Stimulated activated CD4-positive, alpha-beta T cell treated with anti-CD3 and anti-CD28 coated beads, Interleukin-12 subunit alpha, Interleukin-12 subunit beta, amount 100 ng/mL, for 48 hours (primary cell): ENCODE results near the gene SLC5A6.

Experiments
- DNase-seq, 3 donors: peaks; one replicate each; pipeline ENCODE4 v3.0.0-alpha.2; 2020; ENCODE audit warnings: low read depth in 2 of 3, low spot score in 1 of 3

SLC5A6 gene

DNA sequence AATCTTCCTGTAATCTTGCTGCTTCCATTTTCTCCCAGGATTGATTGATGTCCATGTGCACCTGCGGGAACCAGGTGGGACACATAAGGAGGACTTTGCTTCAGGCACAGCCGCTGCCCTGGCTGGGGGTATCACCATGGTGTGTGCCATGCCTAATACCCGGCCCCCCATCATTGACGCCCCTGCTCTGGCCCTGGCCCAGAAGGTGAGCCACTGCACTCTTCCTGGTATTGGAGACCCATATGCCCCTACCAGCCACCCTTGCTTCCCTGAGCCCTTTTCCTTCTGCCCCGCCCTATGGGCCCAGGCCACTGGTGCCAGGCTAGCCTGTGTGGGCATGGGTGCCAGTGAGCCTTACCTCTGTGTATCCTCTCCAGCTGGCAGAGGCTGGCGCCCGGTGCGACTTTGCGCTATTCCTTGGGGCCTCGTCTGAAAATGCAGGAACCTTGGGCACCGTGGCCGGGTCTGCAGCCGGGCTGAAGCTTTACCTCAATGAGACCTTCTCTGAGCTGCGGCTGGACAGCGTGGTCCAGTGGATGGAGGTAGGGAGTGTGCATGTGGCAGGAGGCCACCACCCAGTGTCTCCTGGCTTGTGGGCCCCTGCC lies 25.4 kb upstream of the SLC5A6 start:
- DNase-seq: no peak

DNA sequence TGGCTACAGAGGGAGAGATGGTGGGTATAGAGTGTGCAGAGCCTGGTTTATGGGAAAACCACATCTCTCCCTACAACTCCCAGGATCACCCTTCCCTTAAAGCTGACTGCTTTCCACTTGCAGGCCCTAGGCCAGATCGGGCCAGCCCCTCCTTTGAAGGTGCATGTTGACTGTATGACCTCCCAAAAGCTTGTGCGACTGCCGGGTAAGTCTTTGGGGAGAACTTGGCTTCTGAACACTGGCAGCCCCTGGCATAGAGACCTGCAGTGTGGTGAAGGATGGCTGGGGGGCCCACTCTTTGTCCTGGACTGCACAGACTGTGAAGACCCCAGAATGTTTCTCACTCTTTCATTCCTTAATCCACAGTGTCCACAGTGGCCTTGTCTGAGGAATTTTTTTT lies 24.6 kb upstream of the SLC5A6 start:
- DNase-seq: no peak

DNA sequence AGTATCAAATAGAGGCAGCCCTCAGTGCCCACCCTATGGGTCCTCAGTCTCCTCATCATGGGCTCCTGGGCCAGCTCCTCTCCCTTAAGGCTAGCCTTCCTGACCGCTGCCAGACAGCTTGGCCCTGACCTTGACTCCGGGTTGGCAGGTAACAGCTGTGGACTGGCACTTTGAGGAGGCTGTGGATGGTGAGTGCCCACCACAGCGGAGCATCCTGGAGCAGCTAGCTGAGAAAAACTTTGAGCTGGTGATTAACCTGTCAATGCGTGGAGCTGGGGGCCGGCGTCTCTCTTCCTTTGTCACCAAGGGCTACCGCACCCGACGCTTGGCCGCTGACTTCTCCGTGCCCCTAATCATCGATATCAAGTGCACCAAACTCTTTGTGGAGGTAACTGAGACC lies 24.1 kb upstream of the SLC5A6 start:
- DNase-seq: no peak

DNA sequence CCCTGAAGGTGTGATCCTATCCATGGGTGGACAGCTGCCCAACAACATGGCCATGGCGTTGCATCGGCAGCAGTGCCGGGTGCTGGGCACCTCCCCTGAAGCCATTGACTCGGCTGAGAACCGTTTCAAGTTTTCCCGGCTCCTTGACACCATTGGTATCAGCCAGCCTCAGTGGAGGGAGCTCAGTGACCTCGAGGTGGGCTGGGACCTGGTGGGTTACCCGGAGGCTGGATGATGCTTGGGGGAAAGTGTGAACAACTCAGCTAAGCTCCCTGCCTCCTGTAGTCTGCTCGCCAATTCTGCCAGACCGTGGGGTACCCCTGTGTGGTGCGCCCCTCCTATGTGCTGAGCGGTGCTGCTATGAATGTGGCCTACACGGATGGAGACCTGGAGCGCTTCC lies 21.3 kb upstream of the SLC5A6 start:
- no peak for DNase-seq

DNA sequence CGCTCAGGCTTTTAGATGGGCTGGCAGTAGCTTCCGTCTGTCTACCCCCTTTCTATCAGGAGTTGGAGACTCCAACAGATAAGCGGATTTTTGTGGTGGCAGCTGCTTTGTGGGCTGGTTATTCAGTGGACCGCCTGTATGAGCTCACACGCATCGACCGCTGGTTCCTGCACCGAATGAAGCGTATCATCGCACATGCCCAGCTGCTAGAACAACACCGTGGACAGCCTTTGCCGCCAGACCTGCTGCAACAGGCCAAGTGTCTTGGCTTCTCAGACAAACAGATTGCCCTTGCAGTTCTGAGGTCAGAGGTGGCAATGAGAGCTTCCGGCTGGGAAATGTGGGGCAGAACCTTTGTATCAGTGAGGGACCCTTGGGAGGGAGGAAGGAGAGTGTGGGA lies 19.9 kb upstream of the SLC5A6 start:
- no peak for DNase-seq

DNA sequence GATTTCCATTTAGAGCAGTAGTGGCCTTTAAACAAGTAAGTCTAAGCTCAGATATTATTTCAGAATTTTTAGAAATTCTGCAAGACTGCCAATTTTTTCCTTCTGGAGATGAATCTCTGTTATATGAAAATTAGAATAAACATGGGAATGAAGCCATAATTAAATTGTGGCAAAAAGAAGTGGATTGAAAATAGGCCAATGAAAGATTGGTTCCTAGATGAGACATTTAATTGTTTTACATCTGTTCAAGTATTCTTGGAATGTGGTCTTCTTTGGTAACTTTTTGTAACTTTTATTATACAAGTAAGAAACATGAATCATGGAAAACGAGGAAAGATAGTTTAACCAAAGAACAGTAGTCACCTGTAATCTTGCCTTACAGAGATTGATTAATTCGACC lies 15.4 kb upstream of the SLC5A6 start:
- DNase-seq: no peak

DNA sequence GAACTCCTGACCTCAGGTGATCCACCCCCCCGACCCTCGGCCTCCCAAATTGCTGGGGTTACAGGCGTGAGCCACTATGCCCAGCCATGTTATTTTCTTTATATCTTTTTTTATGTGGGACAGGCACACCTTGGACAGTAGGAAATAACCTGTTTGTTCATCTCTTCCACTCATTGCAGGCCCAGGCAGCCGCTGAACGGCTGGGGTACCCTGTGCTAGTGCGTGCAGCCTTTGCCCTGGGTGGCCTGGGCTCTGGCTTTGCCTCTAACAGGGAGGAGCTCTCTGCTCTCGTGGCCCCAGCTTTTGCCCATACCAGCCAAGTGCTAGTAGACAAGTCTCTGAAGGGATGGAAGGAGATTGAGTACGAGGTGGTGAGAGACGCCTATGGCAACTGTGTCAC lies 13.5 kb upstream of the SLC5A6 start:
- no peak for DNase-seq

DNA sequence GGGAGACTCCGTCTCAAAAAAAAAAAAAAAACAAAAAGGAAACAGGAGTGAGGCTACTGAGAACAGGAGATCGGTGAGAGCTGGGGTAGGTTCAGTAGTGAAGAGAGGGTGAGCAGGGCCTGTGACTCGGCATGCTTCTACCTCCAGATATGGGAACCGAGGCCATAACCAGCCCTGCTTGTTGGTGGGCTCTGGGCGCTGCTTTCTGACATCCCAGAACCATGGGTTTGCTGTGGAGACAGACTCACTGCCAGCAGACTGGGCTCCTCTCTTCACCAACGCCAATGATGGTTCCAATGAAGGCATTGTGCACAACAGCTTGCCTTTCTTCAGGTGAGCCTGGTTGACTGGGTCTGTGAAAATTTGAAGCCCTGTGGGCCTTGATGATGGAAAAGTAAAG lies 11.3 kb upstream of the SLC5A6 start:
- DNase-seq: no peak

DNA sequence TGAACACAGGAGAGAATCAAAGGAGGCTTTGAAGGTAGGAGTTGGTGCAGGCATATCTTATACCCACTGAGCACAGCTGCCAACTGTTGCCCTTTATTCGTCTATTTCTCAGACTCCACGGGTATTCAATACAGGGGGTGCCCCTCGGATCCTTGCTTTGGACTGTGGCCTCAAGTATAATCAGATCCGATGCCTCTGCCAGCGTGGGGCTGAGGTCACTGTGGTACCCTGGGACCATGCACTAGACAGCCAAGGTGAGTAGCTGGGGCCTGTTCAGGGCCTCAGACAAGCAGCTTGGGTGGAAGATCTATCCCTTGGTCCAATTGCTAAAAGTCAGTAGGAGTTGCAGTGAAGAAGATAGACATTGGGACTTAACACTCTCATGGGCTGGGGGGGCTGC lies 10.3 kb upstream of the SLC5A6 start:
- DNase-seq: no peak

DNA sequence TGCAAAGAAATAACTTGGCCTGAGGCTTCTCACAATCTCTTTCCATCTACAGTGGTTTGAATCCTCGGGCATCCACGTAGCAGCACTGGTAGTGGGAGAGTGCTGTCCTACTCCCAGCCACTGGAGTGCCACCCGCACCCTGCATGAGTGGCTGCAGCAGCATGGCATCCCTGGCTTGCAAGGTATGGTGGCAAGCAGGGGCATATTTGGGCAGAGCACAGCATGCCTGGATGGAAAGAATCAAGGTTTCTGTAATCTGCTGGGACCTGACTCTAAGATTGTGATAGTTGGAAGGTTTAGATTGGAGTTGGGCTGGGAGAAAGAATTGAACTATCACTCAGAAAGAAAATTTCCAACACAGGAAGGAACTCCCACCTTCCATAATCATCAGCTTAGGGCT lies 9.1 kb upstream of the SLC5A6 start:
- no peak for DNase-seq

DNA sequence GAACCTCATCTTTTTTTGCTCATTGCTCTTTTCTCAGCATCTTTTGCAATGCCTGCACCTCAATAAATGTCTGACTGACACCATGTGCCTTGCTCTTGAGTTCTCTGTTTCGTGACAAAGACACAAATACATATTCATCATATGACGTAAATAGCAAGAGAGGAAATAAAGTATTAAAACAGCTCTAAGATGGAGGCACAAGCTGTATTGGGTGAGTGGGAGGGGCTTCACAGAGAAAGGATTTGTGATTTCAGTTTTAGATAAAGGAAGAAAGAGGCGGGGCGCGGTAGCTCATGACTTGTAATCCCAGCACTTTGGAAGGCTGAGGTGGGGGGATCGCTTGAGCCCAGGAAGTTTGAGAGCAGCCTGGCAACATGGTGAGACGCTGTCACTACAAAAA lies 8.0 kb upstream of the SLC5A6 start:
- no peak for DNase-seq

DNA sequence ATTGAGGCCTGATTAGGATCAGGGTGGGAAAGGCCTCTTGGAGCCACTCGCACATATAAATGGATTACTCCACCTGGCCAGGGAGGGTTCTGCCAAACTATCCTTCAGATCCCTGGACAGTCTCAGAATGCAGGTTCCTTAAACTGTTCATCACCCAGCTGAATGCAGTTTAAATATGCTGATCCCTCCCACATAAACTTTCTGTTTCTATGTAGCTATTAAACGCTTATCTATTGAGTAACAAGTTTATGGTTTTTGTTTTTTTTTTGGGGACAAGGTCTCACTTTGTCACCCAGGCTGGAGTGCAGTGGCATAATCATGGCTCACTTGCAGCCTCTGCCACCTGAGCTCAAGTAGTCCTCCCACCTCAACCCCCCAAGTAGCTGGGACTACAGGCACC lies 7.0 kb upstream of the SLC5A6 start:
- DNase-seq: no peak

DNA sequence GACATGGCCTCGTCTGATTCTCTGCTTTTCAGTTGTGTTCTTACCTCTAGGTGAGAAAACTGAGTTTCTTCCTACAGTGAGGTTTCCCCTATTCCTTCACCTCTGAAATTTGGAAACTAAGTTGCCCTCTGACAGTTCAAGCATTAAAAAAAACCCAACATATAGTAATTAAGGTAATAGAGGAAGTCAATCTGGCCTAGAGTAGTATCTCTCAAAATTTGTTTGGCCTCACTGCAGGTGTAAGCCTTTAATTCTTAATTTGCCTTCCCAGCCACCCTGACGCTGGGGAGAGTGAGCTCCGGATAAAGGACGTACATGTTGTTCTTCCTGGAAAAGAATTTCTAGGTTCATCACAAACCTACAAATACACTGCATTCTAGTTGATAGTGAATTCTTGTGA lies 6.5 kb upstream of the SLC5A6 start:
- no peak for DNase-seq

DNA sequence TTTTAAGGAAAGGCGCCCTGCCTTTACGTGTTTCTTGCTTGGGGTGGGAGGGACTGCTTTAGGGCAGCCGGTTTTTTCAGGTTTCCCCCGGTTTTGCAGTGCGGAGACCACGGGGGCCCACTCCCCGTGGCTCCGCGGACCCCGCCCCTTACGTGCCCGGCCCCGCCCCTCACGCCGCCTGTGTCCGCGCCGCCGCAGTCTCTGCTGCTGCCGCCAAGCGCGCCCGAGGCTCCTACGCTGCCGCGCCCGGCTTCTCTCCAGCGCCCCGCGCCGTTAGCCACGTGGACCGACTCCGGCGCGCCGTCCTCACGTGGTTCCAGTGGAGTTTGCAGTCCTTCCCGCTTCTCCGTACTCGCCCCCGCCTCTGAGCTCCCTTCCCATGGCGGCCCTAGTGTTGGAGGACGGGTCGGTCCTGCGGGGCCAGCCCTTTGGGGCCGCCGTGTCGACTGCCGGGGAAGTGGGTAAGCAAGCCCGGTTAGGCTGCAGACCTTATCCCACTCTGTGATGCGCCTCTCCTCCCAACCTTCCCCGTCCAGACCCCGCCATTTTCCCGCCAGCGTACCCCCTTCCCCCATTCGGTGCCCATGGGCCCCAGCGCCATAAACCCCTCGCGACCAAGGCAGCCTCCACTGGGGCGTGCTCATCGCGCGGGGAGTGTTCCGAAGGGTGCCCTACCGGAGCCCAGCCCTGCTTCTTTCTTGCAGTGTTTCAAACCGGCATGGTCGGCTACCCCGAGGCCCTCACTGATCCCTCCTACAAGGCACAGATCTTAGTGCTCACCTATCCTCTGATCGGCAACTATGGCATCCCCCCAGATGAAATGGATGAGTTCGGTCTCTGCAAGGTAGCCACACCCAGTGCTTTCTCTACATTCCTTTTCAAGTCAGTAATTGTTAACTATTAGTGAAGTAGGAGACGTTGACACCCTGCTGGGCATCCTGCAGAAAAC lies 5.4 kb upstream of the SLC5A6 start, which contains the start of gene CAD:
TSS of gene CAD (plus strand) at position 197 of the 949 bp plus-strand sequence. CDS start at position 380, 183 bp downstream.
- DNase-seq: peak; percentile 78 to 88 (median 81)

DNA sequence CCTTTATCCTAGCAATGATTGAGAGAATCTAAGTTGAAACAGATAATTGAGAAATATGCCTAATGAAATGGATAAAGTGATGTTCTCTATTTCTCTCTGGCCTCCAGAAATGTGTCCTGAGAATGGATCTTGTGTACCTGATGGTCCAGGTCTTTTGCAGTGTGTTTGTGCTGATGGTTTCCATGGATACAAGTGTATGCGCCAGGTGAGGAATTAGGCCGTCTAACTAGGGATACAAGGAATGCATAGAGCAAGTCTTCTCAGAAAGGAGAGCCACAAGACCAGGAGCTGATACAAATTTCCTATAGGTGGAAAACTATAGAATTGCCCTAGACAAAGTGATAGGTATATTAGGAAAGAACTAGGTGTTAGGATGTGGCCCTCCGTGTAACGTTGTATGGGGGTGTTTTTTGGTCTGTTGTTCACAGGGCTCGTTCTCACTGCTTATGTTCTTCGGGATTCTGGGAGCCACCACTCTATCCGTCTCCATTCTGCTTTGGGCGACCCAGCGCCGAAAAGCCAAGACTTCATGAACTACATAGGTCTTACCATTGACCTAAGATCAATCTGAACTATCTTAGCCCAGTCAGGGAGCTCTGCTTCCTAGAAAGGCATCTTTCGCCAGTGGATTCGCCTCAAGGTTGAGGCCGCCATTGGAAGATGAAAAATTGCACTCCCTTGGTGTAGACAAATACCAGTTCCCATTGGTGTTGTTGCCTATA lies 4.5 kb upstream of the SLC5A6 start:
- DNase-seq: no peak

DNA sequence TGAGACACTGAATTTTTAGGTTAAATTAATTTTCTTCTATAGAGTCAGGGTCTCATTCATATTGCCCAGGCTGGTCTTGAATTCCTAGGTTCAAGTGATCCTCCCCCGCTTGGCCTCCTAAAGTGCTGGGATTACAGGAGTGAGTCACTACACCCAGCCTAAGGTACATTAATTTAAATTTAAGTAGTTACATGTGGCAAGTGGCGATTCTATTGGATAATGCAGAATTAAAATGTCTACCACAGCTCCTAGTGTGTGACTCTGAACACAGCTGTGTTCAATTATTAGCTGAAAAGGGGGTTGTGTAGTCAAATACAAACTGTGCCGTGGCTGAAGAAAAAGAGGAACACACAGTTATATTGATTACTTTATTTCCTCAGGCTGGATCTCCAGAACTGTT lies 2.9 kb upstream of the SLC5A6 start:
- no peak for DNase-seq

DNA sequence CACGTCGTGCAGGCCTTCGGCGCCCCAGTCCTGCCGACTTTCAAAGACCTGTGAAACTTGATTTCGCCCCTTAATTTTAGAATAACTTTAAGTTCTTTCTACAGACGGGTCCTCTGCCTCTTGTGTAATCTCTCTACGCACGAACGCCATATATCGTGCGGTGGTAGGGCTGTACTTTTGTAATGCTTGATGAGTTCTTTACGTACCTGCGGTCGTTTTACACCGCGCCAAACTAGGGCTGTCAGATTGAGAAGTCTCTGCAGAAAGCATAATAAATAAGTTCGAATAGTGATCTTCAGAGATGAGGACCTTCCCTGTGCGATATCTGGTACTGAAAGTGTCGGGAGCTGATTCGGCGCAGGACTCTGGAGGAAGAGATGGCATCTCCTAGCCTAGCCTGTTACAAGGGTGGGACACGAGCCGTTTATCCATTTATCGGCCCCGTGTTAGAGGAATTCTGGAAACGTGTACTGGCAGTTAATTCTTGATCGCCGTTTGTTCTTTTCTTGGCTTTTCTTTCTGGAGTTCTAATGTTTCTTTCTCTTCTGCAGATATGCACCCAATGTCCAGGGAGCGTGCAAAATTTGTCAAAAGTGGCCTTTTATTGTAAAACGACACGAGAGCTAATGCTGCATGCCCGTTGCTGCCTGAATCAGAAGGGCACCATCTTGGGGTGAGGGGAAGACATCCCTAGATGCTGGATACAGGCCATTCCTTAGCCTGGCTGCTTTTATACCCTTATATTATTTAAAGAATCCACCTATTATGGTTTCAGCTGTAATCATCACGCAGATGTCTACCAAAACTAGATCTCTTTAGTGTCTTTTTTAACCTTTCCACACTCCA lies 781 bp upstream of the SLC5A6 start:
- peak; percentile 18 to 30 (median 23) for DNase-seq

DNA sequence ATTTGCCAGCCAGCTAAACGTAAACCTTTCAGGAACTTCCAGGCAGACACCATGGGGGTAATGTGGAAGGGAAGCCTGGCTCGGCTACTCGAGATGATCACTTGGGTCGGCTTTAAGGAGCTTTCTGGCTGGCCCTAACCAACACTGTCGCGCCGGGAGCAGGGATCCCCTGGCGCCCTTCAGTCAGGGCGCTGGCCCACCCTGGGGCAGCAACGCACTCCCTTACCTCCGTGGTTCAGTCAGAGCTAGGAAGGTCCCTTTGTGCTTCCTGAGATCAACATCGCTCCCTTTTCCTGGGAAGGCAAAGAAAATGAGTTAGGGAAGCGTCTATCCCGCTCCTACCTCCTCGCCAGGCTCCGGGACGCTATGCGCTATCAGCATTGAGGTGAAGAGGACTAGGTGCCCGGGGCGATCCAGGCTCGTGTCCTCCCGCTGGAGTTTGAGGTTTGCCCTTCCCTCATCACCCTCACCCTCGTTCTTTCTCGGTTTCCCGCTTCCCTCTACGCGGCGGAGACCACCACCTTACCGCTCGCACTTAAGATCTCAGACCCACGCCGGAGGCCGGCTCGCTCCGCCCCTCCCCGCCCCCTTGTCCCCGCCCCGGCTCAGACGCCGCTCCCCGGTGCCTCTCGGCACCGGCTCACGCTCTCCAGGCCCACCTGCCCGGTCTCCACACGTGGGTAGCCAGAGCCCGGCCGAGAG lies 676 bp downstream of the SLC5A6 start:
- no peak for DNase-seq

DNA sequence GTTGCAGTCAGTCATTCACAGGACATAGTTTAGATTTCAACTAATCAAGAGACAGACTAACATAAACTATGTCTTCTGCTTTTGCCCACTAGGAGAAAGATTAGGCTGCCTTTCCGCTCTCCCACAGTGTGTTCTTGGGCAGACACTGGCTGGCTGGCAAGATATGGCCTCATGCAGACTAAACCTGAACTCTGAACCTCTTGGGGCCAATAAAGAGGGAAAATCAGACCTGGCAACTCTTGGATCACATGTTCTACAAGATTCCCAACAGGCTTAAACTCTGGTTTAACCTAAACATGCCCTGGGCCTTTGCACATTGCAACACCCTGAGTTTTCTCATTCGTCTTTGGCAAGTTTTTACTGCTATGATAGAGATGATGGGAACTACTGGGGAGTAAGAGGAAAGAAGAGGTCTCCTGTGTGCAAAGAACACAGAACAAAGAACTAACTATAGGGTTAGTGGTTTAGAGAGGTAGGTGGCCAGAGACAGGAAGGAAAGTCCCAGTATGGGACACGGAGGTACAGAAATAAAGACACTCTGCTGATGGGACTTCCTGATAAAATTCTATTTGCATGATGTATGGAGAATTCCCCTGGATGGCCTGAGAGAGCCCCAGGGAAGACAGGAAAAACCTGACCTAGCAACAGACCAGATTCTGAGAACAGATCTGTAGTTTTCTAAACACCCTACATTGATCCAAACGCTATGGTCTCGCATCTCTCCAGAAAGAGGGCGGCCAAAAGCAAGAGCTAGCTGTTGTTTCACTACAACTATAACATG lies 2.3 kb downstream of the SLC5A6 start:
- DNase-seq: no peak
